HG02759 (cell line): ENCODE results near the gene PLCXD1.
"Not testable (repeated sequence)": the region's sequence is repeated elsewhere in the genome, so short reads cannot be mapped to it uniquely, and the experiment has no call there.

Experiments
- ATAC-seq: cut with Tn5 transposase; IDR thresholded peaks from one replicate; pipeline ENCODE4 v1.9.1; 2021; ENCODE audit warnings: mild to moderate bottlenecking, moderate library complexity; ENCODE audit not compliant: unreplicated experiment

PLCXD1 gene

DNA sequence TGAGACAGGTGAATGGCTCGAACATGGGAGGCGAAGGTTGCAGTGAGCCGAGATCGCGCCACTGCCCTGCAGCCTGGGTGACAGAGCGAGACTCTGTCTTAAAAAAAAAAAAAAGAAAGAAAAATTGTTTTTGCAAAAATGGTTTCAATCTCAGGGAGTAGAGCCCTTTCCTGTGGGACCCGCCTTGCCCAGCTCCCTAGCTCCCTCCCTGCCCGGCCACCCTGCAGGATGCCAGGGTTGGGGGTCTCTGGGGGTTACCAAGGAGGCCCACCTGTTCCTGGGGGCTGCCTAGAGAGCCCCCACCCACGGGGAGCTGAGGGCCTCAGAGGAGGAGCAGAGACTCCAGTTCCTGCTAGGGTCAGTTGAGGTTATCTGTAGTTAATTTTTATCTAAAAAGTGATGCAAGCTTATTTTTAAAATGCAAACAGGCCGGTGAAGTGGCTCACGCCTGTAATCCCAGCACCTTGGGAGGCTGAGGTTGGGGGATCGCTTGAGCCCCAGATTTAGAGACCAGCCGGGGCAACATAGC lies 18.7 kb upstream of the PLCXD1 start:
- peak; percentile 61 for ATAC-seq

DNA sequence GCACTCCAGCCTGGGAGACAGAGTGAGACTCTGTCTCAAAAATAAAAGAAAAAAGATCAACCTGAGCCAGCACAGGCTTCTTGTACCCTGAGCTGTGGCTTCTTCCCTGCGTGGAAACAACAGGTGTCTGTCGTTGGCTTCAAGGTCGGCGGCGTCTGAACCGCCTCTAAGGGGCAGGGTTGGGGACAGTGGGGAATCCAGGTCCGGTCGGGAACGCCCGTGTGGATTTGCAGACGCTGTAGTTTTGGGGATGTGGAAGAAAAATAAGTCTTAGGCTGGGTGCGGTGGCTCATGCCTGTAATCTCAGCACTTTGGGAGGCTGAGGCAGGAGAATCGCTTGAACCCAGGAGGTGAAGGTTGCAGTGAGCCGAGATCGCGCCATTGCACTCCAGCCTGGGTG lies 17.2 kb upstream of the PLCXD1 start:
- not testable (repeated sequence) for ATAC-seq

- no peak for ATAC-seq
These were observed 16.3 kb upstream of the PLCXD1 start for GRCh38 chrX:264634-265455.

DNA sequence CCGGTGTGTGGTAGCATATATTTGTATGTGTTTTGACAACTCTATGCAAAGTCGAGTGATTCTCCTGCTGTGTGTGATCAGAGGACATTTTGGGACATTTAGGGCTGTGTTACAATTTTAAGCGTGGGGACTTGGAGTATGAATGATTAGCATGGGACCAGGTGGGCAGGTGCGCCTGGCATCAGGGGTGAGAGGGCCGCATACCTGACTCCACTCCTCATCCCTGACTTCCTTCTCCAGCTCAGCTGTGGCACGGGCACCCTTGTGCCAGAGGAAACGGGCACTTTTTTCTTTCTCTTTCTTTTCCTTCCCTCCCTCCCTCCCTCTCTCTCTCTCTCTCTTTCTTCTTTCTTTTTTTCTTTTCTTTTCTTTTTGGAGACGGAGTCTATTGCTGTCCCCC lies 15.7 kb upstream of the PLCXD1 start:
- ATAC-seq = no peak

- ATAC-seq = no peak
These were observed 13.4 kb upstream of the PLCXD1 start for GRCh38 chrX:267771-268261.

DNA sequence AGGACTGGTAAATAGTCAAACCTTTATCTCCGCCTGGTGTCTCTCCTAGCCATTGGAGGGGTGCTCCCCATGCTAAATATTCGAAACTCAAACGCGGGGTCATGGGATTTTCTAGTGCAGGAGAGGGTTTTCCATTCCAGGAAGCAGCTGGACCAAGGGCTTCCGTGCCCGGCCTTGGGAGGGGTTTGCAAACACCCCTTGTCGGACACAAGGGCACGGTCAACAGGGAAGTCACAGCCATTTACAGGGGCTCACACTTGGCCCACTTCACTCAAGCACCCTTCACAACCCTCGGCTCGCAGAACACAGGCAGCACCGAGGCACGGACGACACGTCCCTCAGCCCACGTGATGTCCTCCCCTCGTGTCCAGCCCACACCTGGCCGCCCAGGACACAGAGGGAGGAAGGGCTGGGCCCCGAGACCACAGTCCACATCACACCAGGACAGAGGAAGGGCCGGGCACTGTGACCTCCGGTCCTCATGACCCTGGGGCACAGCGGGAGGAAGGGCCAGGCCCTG lies 10.3 kb upstream of the PLCXD1 start:
- ATAC-seq = no peak

GRCh38 chrX:274904-275475 lies 6.2 kb upstream of the PLCXD1 start:
- no peak for ATAC-seq

GRCh38 chrX:275476-275966 lies 5.7 kb upstream of the PLCXD1 start:
- peak; percentile 31 for ATAC-seq

GRCh38 chrX:275967-276580 lies 5.1 kb upstream of the PLCXD1 start:
- ATAC-seq = peak; percentile 75

DNA sequence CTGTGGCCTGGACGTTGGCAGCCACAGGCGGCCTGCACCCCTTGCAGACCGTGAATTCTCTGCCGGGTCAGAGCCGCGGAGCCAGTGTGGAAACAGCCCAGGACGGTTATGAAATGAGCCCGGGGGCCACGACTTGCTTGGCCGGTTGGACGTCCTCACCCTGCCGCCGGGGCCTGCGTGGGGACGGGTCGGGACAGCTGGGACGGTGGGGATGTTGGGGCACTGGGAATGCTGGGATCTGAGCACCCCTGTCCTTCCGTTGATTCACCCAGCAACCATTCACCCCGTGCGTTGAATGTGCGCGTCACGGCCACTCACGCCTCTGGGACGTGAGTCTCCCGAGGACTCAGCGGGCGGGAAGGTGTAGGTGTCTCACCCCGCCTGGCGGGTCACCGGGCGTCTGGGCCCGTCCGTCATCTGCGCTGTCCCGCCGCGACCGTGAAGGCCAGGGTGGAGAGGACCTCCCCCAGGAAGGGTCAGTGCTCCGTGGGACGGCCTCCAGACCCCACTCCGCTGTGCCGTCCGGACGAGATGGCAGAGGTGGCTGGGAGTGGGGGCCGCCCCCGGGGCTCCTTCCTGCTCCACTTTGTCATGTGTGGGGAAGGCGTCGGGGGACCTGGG lies 4.5 kb upstream of the PLCXD1 start:
- peak; percentile 38 for ATAC-seq

DNA sequence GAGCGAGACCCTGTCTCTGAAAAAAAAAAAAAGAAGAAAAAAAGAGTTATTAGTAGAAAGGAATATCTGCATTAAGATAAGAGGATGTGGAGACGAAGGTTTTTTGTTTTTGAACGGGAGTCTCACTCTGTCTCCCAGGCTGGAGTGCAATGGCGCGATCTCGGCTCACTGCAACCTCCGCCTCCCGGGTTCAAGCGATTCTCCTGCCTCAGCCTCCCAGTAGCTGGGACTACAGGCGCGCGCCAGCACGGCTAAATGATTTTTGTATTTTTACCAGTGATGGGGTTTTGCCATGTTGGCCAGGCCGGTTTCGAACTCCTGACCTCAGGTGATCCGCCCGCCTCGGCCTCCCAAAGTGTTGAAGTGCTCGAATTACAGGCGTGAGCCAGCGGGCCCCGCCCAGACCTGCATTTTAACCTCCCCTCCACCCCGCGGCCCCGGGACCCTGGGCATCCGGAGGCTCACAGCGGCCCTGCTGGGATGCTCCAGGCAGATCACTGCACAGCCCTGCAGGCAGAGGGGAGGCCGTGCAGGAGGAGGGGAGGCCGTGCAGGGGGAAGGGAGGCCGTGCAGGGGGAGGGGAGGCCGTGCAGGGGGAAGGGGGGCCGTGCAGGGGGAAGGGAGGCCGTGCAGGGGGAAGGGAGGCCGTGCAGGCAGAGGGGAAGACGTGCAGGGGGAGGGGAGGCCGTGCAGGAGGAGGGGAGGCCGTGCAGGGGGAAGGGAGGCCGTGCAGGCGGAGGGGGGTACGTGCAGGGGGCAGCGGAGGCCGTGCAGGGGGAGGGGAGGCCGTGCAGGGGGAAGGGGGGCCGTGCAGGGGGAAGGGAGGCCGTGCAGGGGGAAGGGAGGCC lies 1.2 kb upstream of the PLCXD1 start:
- ATAC-seq = not testable (repeated sequence)

GRCh38 chrX:280722-281121 lies 459 bp upstream of the PLCXD1 start:
- ATAC-seq = not testable (repeated sequence)

DNA sequence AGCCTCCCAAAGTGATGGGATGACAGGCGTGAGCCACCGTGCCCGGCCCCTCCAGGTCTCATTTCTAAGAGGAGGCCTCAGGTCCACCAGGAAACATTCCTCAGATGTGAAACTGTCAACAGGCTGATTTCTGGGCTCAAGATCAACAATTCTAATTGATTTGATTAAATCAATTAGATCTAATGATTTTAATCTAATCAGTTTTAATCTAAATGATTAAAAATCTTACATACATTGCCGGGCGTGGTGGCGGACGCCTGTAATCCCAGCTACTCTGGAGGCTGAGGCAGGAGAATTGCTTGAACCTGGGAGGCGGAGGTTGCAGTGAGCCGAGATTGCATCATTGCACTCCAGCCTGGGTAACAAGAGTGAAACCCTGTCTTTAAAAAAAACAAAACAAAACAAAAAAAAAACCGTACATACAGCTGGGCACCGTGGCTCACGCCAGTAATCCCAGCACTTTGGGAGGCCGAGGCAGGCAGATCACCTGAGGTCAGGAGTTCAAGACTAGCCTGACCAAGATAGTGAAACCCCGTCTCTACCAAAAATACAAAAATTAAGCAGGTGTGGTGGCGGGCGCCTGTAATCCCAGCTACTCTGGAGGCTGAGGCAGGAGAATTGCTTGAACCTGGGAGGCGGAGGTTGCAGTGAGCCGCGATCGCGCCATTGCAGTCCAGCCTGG lies 960 bp downstream of the PLCXD1 start:
- not testable (repeated sequence) for ATAC-seq

DNA sequence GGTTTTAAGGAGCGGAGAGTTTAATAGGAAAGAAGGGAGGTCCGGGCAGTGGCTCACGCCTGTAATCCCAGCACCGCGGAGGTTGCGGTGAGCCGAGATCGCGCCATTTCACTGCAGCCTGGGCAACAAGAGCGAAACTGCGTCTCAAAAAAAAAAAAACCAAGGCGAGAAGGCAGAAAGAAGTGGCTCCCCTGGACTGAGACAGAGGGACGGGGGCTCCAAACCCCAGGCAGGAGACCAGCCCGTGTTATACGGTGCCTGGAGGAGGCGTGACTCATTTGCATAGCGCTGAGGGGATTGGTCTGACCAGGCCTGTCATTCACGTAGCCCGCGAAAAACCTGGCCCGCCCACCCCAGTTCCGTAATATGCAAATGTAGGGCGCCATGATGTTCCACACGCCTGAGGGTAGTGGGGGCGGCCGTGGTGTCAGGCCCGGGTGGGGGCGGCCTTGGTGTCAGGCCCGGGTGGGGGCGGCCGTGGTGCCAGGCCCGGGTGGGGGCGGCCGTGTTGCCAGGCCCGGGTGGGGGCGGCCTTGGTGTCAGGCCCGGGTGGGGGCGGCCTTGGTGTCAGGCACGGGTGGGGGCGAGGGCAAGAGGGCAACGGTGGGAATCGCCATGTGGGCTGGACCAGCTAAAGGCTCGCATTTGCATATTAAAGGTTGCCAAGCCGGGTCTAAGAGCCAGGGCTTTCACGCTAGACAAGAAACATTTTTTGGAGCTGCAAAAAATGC lies 2.1 kb downstream of the PLCXD1 start:
- ATAC-seq = peak; percentile 97

DNA sequence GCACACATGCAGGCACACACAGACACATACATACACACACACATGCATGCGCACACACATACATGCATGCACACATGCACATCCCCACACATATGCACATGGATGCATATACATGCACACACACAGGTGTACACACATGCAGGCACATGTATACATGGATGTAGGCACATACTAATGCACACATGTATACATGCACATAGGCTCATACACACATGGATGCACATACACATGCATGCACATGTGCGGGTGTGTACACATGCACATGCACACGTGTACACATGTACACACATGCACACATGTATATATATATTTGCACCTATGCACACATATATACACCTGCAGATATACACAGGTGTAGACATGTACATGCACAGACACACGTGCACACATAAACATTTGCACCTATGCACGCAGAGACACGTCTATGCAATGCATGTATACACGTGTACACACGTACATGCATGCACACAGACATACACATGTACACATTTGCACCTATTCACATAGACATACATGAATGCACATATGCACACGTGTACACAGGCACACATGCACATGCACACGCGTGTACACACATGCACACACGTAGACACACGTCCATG lies 4.0 kb downstream of the PLCXD1 start:
- no peak for ATAC-seq

- ATAC-seq = no peak
These were observed 6.5 kb downstream of the PLCXD1 start for GRCh38 chrX:287670-288069.

GRCh38 chrX:288561-288991 lies 7.4 kb downstream of the PLCXD1 start:
- ATAC-seq = no peak

- no peak for ATAC-seq
These were observed 9.4 kb downstream of the PLCXD1 start for GRCh38 chrX:290476-291166.
